ACHN (cell line): ENCODE results near the gene MMP11.

Source experiments
- DNase-seq: peaks from one replicate; pipeline ENCODE4 v3.0.0-alpha.2; 2015
- in situ Hi-C: cut with HindIII; loops from 2 replicates; pipeline ENCODE4 v1.10.0; 2017; ENCODE audit warnings: low sequenced_read_pairs, low pct_ligation_motif_present, low pct_unique_long_range_greater_than_20kb

MMP11 gene

DNA sequence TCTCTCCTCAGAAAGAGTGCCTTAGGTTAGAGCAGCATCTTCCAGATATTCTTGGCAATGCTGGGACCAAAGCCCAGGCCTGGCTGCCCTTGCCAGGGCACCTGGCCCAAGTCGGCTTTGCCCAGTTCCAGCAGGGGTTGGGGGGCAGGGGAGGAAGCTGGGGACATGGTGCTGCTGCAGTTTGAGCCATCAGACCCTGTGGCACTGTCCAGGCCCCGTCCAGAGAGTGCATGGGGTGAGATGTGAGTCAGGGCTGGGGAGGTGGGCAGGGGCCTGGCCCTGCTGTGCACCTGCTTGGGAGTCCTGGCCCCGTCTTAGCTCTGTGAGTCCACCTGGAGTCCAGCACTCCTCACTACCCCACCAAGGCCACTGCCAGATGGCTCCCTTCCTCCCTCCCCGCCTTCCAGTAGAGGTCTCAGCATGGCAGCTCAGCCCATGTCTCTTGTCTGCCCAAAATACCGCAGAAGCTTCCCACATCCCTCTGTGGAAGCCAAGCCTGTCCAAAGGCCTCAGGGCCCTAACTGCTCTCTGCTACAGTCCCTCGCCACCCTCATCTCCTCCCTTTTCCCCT, 49.5 kb downstream of the MMP11 start:
- no peak for DNase-seq
- in situ Hi-C loops: no loop called here

DNA sequence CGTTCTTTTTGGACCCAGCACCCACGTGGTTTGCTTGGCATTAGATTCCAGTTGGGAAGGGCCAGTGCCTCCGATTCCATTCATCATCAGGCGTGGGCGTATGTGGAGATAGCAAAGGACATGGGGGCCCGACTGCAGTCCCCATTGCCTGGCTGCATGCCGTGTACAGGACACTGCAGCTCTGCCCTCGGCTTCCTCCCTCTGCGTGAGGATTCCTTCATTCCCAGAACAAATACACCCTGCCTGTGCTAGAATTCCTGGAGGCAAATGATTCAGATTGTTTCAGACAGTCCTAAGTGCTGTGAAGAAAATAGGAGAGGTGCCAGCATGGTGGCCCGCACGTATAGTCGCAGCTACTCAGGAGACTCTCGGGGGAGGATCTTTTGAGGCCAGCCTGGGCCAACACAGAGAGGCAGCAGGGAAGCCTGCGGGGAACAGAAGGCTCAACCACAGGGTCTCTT, 50.7 kb downstream of the MMP11 start:
- no peak for DNase-seq
- in situ Hi-C loops: no loop called here

DNA sequence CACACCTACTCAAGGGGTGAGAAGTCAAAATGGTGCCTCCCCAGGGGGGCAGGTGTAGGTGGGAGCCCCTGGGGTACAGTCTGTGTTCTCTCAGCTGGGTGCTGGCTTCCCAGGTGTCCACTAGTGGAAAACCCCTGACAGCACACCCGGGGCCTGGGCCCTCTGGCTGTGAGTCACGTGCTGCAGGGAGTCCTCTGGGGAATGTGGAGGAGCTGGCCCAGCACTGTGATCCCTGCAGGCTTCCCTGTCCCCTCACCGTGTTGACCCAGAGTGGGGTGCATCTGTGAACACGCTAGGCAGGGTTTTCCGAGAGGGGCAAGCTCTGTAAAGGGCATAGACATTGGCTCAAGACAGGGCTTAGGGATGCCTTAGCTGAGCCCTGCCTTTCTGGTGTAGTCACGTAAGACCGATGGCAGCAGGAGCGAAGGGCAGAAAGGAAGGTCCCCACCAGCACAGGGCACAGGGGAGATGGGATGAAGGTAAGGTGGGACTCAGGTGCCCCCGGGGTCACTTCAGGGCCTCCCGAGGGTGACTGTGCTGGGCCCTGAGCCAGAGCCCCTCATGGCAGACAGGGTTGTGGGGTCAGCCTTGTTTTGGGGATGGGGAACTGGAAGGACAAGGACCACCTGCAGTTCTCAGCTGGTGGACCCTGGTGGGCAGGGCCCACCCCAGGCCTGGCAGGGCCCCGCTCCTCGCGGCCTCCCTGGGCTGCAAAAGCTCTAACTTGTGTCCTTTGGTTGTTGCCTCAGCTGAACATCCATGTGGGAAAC, 52.0 kb downstream of the MMP11 start:
- in situ Hi-C loops: no loop called here
- no peak for DNase-seq

DNA sequence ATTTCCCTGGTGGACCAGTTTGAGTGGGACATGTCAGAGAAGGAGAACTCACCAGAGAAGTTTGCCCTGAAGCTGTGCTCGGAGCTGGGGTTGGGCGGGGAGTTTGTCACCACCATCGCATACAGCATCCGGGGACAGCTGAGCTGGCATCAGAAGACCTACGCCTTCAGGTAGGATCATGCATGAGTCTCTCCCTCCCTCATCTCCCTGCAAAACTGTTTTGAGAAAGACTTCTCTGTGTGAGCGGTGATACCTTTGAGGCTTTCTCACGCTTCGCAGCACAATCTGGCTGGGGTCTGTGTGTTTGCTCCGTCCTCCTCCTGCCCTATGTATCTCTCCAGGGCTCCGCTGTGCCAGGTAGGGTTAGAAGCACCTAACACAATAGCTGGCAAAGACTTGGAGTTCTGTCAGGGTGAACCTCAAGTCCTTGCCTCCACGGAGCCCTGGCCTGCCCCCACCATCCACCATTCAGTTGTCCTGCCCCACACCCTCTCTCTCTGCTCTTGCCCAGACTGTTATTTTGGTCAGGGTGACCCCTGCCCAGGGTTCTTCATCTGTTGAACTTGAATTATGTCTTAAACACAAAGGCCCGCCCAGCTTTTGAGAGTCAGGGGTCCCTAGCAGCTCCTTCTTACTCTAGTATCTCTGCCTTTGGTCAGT, 52.7 kb downstream of the MMP11 start:
- DNase-seq: no peak
- in situ Hi-C loops: no loop called here

DNA sequence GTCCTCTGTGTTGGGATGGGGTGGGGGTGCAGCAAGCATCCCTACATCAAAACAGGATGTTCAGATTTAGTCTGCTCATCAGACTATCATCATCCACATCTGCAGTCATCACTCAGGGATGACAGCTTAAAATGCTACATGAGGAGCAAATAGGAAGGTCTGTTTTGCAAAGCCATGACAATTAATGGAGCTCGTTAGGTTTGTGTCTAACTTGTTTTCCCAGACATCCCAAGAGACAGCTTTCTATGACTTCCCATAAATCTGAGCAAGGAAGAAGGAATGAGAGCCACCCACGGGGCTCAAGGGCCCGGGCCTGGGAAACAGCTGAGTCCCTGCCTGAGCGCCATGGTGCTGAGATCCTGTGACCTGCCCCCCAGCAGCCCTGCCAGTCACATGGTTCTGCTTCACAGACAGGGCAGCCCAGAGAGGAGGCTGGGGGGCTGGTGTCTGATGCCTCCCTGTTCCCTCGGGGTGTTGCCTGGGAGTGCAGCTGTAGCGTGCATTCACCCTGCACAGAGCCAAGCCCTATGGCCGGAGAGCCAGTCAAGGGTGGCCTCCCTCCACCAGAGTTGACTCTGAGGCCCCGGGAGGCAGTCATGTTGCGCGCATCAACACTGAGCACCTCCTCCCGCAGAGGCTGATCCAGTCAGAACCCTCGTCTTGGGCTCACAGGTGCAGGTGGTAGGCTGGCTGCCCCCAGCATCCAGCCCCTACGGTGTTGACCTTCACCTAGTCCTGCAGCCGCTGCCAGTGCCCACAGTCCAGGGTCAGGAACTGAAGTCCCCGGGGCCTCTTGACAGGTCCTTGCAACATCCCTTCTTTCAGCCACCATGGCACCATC, 54.1 kb downstream of the MMP11 start:
- in situ Hi-C loops: no loop called here
- no peak for DNase-seq

DNA sequence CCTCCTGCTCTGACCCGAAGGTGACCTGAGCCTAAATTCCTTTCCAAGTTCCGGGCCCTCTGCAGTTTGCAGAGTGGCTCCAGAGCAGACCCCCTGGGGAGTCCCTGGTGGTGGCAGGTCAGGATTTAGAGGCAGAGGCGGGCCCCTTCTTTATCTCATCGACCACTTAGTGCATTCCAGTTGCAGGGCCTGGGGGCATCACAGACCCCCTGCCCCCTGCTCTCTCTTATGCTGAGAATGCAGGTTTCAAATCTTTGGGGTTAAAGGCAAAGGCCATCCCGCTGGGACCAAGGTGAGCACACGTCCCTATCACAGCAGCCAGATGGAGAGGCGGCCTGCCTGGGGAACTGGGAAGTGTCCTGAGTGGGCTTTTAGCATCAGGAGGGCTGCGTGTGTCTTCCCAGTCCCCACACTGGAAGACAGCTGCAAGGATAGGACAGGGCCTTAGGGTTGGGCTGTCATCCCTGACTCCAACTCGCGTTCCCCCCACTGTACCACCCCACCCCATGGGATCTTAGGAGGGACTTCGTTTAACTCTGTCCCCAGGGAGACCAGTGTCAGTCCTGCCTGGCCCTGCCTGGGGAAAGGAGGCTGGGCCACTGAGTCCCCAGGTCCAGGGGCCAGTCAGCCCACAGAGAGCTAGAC, 54.8 kb downstream of the MMP11 start:
- DNase-seq: no peak
- in situ Hi-C loops: no loop called here

DNA sequence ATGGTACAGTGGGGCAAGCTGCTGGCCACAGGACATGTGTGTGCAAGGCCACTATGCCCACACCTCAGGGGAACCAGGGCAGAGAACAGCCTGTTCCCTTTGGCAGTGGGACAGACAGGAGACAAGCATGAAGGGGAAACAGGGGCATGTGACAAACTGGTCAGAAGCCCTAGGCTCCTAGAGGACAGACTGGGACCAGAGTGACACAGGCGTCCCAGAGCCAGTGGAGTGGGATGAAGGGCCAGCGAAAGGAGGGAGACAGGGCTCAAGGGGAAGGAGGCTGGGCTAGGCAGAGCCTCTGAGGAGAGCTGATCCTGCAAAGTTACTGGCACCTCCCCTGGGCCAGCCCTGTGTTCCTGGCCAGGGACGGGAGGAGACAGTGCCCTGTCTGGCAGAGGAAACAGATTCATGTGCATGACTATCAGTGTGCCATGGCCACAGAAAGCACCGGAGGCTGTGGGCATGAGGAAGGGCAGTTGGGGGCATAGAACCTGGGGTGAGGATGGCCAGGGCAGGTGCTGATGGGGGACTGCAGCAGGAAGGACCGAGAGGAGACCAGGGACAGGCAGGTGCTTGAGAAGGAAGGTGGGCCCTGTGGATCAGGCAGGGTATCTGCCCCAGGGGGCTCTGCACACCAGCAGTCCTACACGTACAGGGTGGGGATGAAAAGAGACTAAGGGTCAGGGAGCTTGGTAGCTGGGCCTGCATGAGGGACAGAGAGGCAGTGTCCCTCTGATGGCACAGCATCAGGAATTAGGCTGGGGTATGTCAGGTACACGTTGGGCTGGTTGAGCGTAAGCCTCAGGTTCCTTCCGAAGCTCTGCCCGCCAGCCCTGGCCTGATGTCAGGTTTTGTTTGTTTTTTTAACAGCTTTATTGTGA, 56.4 kb downstream of the MMP11 start:
- DNase-seq: no peak

DNA sequence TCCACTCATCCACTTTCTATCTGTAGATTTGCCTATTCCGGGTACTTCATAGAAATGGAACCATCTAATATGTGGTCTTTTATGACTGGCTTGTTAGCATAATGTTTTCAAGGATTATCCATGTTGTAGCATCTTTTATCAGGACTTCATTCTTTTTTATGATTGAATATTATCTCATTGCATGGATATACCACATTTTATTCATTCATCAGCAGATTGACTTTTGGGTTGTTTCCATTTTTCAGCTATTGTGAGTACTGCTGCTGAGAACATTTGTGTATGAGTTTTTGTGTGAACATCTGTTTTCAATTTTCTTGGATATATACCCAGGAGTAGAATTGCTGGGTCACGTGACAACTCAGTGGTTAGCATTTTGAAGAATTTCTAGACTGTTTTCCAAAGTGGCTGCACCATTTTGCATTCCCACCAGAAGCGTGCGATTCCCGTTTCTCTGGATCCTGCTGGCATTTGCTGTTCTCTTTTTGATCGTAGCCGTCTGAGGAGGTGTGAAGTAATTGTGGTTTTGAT, 57.3 kb downstream of the MMP11 start:
- in situ Hi-C loops: no loop called here
- DNase-seq: no peak

More for the DNA sequence above, 56.4 kb downstream of the MMP11 start:
- in situ Hi-C loops: no loop called here

DNA sequence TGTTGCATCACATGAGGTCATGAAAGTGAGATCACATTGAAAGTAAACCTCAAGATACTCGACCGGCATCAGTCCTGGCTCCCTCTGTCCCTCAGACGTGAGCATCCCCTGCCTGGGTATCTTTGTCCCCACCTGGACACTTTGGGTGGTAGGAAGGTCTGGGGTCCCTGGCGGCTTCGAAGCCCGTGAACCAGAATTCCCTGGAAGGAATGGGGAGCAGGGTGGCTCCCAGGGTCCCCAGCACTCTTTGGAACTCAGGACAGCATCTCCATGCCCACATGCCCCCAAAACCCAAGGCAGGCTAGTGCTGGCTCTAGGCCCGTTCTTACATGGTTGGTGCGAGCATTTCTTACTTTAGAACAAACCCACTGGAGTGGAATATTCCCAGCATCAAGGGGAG, 58.6 kb downstream of the MMP11 start:
- in situ Hi-C loops: no loop called here
- DNase-seq: no peak

DNA sequence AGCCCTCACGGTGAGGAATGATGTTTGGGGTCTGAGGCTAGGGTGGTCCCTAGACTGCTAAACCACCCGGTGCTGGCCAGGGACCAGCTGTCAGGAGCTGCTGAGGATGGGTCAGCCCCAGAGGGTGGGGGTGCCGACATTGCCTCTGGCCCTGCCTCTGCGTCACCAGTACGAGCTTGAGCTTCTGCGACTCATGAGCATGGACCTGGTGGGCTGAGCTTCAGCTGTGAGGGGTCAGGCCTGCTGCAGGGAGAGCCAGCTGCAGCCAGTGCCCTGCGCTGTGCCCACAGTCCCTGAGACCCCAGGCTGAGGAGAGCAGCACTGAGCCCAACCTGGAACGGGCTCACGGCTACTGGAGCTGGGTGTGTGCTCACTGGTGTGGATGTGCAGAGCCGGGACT, 59.1 kb downstream of the MMP11 start:
- in situ Hi-C loops: no loop called here
- no peak for DNase-seq

DNA sequence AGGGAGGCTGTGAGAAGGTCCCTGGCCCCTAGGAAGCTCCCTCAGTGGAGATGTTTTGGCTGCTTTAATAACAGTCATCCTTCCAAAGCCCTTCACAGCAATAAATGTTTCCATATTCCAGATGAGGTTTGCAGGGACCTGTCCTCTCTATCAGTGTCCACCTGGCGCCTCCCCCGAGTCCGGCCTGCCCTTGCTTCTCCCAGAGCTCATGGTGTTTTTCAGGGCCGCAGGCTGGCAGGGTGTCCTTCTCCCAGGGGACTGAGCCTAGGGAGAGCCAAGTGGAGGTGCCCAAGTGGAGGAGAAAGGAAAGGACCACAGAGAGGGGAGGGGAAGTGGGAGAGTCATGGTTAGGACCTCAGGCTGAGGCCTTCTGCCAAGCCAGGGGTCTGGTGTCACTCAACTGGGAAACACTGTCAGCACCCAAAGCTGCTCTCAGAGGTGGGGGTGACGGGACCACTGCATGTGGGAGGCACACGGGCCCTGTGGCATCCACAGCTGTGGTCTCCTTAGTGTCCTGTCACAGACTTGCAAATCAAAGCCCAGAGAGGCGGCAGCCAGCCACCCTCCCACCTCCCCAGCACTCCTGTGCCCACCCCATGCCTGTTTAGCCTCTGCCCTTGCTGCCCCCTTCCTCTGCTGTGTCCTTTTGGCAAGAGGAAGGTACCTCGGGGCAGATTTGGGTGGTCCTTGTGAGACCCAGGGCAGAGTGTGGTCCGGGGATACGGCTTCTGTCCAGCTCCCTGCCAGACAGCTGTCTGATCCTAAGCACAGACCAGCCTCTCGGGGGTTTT, 59.8 kb downstream of the MMP11 start:
- in situ Hi-C loops: no loop called here
- no peak for DNase-seq

DNA sequence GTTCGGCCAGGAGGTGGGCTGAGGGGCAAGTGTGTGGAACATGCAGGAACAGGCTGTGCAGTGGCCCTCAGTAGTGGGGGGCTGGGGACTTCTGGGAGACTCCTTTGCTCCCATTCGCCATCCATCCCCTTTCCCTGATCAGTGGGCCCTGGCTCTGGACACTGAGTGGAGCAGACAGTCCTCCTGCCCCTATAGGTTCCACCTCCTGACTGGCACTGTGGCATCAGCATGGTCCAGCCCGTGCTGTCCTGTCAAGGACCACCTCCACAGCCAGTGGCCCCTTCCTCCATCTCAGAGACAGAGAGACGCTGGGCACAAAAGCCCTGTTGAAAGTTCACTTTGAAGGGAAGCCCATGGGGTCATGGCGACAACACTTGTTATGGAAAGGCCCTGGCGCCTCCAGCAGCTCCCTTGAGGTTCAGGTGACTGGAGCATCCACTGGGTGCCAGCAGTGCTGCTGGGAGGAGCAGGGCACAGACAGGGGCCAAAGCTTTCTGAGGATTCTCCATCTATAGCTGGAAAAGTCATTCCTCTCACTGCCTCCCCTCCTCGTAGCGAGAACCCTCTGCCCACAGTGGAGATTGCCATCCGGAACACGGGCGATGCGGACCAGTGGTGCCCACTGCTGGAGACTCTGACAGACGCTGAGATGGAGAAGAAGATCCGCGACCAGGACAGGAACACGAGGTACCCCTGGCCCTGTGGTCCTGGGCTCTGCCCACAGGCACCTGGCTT, 60.5 kb downstream of the MMP11 start:
- in situ Hi-C loops: no loop called here

More for the DNA sequence above, 60.5 kb downstream of the MMP11 start:
- no peak for DNase-seq
